HG02870 (cell line): ENCODE results near the gene C20orf173.
A peak's percentile ranks its signal among the peaks of the same experiment; 100 is the strongest.
"Not testable (repeated sequence)": the region's sequence is repeated elsewhere in the genome, so short reads cannot be mapped to it uniquely, and the experiment has no call there.

ENCODE experiments used
- ATAC-seq: cut with Tn5 transposase; IDR thresholded peaks from one replicate; pipeline ENCODE4 v1.9.1; 2021; ENCODE audit warnings: mild to moderate bottlenecking, moderate library complexity; ENCODE audit not compliant: unreplicated experiment

Gene C20orf173

GRCh38 chr20:35547329-35547728 lies 17.9 kb upstream of the C20orf173 start:
- no peak for ATAC-seq

- ATAC-seq: no peak
These were observed 16.7 kb upstream of the C20orf173 start for GRCh38 chr20:35546127-35546526.

- ATAC-seq: not testable (repeated sequence)
These were observed 15.5 kb upstream of the C20orf173 start for GRCh38 chr20:35544941-35545340.

- no peak for ATAC-seq
These were observed 15.0 kb upstream of the C20orf173 start for GRCh38 chr20:35544436-35544835.

GRCh38 chr20:35542990-35543389 lies 13.5 kb upstream of the C20orf173 start:
- ATAC-seq: no peak

- peak; percentile 90 for ATAC-seq
These were observed 12.6 kb upstream of the C20orf173 start, which contains the start of gene ERGIC3 for GRCh38 chr20:35541783-35542662. ERGIC3 (plus strand) TSS chr20:35542078; CDS start chr20:35542098, 20 bp downstream.

GRCh38 chr20:35541118-35541782 lies 11.8 kb upstream of the C20orf173 start:
- ATAC-seq: no peak

- ATAC-seq: peak; percentile 46
These were observed 10.3 kb upstream of the C20orf173 start for GRCh38 chr20:35539756-35540212.

GRCh38 chr20:35527122-35527769 lies 2.2 kb downstream of the C20orf173 start:
- ATAC-seq: no peak

- no peak for ATAC-seq
These were observed 3.8 kb downstream of the C20orf173 start for GRCh38 chr20:35525639-35526038.

- no peak for ATAC-seq
These were observed 6.1 kb downstream of the C20orf173 start for GRCh38 chr20:35523298-35523888.

GRCh38 chr20:35518955-35519354 lies 10.5 kb downstream of the C20orf173 start:
- ATAC-seq: no peak

GRCh38 chr20:35517767-35518166 lies 11.7 kb downstream of the C20orf173 start:
- not testable (repeated sequence) for ATAC-seq

GRCh38 chr20:35517125-35517524 lies 12.3 kb downstream of the C20orf173 start:
- no peak for ATAC-seq

GRCh38 chr20:35515949-35516645 lies 13.4 kb downstream of the C20orf173 start:
- ATAC-seq: no peak

GRCh38 chr20:35515341-35515740 lies 14.1 kb downstream of the C20orf173 start:
- no peak for ATAC-seq

- ATAC-seq: no peak
These were observed 15.0 kb downstream of the C20orf173 start for GRCh38 chr20:35514371-35514932.

- no peak for ATAC-seq
These were observed 17.5 kb downstream of the C20orf173 start for GRCh38 chr20:35511814-35512420.

GRCh38 chr20:35510951-35511735 lies 18.3 kb downstream of the C20orf173 start:
- no peak for ATAC-seq
